IPS-NIHi11 (cell line): ENCODE results near the gene POLN.

ENCODE experiments used
- DNase-seq: peaks from one replicate; pipeline ENCODE4 v3.0.0; 2012; ENCODE audit warnings: mixed read lengths, low spot score

POLN gene

DNA sequence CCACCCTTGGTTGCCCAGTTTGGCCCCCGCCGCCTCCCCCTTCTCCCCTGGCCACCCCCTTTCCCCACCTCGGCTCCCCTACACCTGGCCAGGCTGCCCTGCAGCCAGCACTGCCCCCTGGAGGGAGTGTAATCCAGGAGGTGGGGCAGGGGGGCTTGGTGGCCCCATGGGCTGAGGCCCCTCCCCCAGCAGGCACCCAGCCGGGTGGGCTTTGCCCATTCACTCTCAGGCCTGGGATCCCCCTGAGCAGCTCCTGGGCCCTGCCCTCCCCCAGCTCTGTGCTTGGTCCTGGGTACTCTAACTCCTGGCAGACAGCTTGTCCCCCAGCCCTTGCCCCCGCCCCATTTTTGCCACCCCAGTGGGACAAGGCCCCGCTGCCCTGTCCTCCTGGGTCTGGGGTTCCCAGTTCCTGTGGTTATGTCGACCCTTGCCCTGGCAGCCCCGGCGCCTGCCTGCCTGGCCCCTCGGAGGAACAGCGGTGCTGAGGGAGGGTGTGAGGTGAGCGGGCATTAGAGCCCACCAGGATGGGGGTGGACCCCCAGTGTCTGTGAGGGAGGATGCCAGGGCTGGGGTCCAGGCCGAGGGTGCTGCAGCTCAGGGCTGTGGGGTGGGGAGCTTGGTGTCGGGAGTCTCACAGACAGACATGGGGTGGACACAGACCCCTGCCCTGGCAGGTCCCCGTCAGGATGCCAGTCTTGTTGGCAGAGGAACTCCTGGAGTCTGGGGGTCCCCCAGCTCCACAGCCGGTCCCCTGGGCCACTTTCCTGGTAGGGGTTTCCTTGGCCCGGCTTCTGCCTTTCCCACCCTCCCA is 172.6 kb downstream of the POLN start:
- no peak for DNase-seq

DNA sequence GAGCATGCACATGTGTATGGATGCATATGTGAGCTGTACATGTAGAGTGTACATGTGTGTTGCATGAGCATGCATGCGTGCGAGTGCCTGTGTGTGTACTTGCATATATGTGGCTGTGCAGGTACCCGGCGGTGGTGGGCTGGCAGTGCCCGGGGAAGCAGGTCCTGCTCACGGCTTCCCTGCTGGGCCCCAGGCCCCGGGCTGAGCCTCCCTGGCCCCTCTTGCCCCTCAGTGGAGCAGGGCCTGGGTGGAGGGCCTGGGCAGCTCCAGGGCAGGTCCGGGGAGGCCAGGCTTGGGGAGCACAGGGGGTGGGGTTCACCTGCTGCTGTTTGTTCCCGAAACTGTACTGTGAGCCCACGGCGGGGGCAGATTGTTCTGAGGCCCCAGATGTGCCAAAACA is 173.4 kb downstream of the POLN start:
- DNase-seq: no peak

DNA sequence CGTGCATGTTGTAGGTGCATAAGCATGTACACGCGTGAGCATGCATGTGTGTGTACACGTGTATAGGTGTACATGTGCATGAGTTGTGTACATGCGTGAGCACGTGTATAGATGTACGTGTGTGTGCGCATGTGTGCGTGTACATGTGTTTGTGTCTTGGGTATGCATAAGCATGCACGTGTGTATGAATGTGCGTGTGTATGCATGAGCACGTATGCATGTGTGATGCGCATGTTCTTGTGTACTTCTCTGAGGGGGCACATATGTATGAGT is 173.8 kb downstream of the POLN start:
- no peak for DNase-seq

DNA sequence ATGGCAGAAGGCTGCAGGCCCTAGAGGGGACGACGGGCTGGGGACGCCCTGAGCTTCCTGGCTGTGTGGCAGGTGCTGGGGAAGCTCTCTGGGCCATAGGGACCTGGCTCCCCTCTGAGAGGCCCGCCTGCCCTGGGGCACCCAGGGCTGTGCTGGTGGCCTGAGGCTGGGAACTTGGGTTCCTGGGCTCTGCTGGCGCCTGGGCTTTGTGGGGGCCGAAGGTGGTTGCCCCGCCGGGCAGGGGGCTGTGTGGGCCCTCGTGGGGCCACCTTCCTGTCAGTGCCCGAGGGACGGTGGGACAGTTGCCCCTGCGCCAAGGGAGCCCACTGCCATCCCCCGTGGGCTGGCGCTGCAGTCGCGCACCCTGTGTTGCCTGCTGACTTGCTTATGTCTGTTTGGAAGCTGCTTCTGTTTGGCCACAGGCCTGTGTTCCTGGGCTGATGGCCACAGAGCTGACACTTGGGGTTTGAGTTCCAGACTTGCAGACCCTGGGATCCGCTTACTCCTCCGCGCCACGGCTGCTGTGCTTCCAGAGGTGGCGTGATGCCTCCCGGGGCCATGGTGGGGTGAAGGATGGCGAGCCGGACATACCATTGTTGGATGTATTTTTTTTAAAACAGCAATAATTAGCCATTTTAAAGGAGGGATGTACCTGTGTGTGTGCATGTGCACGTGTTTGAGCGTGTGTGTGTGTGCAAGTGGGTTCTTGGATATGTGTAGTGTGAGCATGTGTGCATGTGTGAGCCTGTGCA is 174.3 kb downstream of the POLN start:
- DNase-seq: no peak

DNA sequence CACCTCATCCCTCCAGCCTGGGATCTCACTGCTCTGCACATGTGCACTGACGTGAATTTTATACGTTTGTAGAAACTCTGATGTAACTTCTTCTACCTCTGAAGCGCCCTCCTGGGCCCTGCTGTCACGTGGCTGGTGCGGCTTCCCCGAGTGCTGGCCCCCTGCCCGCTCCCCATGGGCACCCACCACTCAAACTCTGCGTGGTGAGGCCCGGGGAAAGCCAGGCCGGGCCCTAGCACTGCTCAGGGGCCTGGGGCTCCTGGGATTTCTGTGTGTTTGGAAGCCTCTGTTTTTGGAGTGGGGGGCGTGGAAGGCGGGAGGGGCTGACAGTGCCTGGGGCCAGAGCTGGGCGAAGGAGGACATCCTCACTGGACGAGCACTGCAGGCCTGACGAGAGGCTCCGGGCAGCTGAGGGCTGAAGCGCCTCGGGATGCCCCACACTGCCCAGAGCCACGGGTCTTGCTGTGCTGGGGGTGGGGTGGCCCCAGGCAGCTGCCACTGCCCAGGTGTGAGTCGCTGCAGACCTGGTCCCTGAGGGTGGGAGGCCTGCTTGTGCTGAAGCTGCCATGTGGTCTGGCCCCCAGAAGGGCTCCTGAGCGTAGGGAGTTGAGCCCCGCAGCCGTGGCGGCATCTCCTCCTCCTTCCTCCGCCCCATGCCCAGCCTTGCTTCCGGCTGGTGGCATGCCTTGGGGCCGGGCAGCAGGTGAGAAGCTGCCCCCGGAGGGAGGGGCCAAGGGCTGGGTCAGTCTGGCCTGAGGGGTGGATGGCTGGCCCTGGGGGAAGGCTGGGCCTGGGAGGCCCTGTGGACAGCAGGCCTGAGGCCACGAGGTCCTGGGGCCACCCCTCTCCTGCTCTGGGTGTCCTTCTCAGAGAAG is 175.1 kb downstream of the POLN start:
- DNase-seq: no peak

DNA sequence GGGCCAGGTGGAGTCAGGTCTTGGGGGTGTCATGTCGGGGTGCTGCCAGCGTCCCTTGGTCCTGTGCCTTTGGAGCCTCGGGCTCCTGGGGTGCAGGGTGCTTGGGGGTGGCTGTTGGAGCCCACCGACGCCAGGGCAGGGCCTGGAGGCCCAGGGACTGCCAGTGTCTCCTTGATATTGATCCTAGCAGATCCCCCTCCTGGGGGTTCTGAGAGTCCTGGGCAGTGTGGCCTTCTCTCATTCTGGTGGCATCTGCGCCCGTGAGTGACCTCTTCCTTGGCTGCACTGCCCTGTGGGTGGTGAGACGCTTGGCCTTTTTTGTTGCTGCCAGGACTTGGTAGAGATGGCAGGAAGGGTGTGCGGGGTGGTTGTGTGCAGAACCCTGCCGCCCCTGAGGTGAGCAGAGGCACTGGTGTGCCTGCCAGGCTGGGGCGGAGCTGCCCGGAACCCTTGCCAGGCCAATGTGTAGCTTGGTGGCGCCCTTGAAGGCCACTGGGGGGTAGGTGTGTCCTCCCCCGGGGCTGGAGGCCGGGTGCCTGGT is 175.8 kb downstream of the POLN start:
- no peak for DNase-seq

DNA sequence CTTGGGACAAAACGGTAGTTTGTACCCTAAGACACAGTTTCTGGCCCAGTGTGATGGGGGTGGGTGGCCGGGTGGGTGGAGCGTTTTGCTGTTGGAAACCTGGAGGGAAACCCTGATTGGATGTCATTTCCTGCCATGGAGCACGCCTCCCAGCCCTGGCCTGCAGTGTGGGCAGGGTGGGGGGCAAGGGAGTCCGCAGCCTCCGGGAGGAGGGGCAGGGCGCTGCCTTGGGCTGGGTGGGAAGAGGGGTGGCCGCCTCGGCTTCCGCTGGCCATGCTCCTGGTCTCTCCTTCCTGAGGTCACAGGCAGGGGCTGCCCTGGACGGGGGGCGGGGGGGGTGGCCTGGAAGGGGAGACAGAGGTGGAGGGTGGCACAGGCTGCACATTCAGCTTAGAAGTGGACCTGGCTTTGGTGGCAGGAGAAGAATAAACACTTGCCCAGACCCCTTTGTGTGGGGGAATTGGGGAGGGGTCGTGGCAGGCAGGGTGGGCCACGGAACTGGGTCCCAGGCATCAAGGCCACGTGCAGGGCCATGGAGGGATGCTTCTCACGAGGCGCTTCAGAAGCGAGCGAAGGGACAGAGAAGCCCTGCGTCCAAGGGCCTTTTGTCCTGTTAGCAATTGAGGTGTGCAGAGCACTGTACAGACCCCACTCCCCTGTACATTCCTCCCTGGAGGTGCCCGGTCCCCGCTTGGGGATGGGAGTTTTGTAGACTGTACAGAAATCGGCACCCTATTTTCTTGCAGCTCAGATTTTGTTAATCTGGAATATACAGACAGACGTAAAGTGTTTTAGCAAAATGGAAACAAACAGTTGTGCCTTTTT is 176.6 kb downstream of the POLN start:
- DNase-seq: no peak

DNA sequence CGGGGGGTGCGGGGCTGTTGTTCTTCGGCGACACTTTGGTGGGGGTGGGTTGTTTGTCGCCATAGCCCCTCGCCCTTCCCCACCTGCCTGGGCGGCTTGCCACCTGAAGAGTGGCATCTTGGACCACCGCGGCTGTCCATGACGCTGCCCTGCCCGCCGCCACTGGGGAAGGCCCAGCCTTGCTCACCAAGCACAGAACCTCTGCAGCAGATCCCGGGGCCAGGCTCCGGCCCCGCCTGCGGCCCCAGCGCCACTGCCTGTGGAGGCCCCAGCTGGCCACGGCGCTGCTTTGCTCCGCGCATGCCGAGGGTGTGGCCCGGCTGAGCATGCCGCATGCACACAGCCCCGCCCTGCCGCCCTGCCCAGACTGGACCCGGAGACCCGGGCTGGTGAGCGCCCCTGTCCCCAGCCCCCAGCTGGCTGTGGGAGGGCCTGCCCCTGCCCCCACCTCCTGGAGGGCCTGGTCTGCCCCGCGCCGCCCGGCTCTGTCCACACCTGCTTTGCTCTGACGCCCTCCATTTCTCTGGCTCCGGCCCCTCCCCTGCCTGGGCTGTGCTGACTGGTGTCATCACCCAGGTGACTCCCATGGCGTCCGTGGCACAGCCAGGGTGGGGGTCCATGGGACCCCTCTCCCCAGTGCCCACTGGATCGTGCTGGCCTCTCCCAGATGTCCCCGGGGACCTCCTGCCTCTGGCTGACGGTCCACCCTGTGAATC is 177.5 kb downstream of the POLN start:
- no peak for DNase-seq

DNA sequence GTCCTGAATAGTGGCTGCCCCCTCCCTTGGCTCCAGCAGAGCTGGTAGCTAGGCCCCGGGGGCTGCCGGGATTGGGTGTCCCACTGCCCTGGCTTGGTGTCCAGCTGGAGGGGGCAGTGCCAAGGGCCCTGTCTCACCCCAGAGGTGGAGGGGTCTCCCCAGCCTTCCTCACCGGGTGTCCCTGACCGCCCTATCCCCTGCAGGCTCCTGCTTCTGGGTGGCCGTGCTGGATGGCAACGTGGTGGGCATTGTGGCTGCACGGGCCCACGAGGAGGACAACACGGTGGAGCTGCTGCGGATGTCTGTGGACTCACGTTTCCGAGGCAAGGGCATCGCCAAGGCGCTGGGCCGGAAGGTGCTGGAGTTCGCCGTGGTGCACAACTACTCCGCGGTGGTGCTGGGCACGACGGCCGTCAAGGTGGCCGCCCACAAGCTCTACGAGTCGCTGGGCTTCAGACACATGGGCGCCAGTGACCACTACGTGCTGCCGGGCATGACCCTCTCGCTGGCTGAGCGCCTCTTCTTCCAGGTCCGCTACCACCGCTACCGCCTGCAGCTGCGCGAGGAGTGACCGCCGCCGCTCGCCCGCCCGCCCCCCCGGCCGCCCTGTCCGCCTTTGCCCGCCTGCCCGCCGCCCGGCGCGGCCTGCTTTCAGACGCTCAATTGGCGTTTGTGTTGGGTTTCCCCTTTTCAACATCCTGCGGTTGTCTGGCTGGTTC is 178.2 kb downstream of the POLN start:
- no peak for DNase-seq

DNA sequence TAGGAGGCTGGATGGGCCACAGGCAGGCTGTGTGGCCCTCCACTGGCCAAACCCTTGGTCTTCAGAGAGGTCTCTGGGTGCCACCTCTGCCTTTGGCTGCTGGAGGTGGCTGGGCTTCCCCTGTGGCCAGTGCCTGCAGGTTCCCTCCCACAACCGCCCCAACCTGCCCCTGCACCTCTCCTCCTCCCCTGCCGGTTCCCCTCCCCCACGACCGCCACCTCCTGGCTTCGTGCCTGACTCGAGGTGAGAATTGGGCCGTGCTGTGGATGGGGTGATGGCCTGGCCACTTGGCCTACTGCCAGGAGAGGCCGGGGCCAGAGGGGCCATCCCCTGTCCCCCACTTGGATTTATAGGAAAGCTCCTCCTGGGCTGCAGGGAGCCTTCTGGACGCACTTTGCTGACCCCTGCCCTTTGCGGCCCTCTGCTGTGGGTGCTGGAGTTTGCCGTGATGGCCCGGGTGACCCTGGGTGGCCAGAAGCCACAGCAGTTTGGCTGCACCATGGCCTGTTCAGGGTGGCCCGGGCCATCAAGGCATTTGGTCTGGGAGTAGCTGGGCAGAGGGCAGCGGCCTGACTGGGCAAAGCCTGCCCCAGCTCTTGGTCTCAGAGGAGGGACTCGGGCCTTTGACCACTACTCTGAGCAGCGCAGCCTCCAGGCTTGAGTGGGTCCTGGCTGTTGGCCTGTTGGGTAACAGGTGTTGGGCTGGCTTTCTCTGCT is 179.0 kb downstream of the POLN start:
- no peak for DNase-seq

DNA sequence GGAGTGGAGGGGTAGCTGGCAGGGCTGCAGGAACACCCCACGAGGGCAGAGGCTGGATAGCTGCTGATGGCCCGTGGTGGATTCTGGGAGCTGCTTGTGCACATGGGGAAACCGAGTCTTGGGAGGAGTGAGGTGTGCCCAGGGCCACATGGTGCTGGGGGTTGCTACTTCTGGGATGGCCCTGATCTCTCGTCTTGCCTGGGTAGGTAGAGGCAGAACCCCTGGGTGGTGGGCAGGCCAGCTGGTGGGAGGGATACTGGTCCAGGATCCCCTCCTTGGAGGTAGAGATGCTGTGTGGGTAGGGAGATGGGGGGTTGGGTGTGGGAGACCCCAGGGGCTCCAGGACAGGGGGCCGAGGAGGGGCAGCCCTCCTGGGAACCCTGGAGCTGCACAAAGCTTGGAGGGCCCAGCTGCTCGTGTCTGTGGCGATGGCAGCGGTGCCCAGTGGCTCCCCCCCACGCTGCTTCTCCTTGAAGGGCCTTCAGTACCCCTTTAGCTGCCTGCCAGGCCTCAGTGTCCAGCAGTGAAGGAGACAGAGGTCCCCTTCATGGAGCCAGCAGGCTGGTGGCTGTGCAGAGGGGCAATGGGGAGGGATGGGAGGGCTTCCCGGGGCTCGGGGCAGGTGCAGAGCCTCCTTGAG is 179.6 kb downstream of the POLN start:
- no peak for DNase-seq

DNA sequence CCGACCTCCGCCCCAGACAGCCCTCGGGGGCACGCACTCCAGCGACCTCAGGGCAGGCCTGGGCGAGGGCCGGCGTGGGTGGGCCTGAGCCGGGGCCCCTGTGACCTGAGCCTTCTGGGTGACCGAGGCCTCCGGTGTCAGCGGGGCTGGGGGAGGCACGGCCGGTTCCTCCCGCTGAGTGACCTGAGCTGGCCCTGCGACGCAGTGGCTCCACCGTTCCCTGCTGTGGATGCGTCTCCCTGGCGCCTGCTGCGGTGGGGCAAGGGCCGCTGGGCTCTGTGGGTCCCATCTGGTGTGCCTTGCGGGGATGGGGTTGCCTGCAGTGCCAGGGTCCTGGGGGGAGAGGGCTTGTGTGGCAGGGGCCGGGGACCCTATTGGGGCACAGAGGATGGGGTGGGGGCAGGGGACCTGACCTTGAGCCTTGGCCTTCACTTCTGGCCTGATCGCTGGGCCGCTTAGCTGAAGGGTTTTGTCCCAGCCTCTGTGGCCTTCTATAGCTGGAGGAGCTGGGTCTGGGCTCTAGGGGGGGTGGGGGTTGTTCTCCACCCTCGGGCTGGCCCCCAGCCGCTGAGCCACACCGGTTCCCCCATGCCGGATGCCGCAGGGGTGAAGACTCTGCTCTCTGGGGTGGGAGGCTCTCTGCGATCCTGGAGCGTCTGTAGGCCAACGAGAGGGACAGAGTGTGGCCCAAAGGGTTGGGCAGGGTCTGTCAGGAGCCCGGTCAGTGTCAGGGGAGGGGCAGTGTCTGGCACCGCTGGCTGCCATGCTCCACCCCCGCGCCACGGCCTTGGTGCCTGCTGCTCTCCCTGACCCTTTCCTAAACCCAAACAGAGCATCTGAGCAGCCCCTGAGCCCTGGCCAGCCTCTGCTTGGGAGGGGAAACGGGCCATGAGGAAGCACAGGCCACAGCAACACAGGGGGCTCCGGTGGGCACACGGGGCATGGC is 180.5 kb downstream of the POLN start:
- DNase-seq: no peak

DNA sequence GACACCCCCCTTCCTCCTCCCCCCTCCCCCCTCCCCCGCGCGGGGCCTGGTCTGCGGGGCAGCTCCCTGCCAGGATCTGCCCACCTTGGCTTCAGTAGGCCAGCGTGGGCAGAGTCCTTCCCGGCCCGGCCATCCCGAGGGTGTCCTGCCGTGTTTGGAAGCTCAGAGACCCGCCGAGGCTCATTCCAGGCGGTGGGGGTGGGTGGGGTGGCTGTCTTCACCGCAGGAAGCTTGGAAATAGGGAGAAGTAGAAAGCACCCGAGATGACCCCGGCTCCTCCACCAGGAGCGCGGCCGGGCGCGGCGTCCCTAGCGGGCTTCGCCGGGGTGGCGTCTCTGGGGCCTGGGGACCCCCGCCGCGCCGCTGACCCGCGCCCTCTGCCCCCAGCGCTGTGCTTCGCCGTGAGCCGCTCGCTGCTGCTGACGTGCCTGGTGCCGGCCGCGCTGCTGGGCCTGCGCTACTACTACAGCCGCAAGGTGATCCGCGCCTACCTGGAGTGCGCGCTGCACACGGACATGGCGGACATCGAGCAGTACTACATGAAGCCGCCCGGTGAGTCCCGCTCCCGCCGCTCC is 181.2 kb downstream of the POLN start:
- DNase-seq: peak; percentile 68

DNA sequence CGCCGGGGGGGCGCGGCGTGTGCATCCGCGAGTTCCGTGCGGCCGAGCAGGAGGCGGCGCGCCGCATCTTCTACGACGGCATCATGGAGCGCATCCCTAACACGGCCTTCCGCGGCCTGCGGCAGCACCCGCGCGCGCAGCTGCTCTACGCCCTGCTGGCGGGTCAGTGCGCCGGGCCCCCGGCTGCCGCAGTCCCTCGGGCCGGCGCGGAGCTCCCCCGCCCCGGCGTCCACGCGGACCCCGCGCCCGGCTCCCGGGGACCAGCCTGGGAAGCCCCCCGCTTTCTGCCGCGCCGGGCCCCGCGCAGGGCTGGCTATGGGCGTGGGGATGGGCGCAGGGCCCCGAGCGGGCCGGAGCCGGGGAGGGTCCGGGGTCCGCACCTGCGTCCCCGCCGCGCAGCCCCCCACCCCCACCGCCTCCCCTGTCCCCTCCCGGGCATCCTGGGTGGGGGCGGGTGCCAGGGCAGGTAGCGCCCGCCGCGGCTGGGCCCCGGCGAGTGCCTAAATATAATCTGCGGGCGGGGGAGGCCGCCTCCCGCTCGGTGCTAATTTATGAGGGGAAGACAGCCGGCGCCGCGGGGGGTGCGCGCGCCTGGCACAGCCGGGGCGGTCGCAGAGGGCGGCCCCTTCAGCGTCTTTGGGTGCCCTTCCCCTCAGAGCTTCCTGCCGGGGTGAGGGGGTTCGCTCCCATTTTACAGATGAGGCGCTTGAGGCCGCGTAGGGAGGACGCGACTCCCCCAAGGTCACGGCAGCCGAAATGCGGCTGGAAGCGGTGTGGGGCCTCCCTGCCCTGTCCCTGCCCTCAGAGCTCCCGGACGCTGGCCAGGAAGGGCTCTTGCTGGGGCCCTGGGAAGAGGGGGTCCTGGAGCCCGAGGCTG is 182.0 kb downstream of the POLN start:
- no peak for DNase-seq

DNA sequence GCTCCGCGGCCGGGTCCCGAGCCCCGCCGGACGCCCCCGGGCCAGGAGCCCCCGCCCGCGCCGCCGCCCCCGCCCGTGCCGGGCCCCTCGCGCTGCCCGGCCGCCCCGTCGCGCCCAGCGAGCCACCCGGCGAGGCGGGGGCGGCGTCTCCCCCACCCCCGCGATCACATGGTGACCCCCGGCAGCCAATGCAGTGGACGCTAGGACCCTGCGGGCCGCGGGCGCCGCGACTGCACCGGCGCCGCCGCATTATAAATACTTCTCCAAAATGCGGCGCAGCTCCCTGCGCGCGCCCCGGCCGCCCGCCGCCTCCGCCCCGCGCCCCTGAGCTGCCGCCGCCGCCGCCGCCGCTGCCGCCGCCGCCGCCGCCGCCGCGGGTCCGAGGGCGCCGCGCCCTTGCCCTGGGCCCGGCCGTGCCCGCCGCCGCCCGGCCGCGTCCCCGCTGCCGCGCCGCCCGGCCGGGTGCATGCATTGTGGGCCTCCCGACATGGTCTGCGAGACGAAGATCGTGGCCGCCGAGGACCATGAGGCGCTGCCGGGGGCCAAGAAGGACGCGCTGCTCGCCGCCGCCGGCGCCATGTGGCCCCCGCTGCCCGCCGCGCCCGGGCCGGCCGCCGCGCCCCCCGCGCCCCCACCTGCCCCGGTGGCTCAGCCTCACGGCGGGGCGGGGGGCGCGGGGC is 182.7 kb downstream of the POLN start, which contains the start of gene NAT8L:
Gene NAT8L, plus strand, starts transcription at position 282 of the 680 bp plus-strand sequence. Its CDS starts 185 bp downstream, at position 467.
- peak; percentile 86 for DNase-seq
